PFSK-1 (cell line): Measurements from ENCODE around the gene ITGA8. TPM values are rescaled to one million over a fixed set of nuclear protein-coding genes. Genes with fewer than 3 reads are reported as not detected.

Experiments
- FOXP2 ChIP-seq: optimal IDR thresholded peaks from 2 replicates; pipeline ENCODE3; 2011; ENCODE audit warnings: borderline replicate concordance, control low read depth, inconsistent platforms; ENCODE audit not compliant: insufficient read depth; ENCODE audit errors: extremely low read length, extremely low read depth
- POLR2AphosphoS5 ChIP-seq: IDR thresholded peaks from 2 replicates; pipeline ENCODE4 v1.6.1; 2012; ENCODE audit warnings: low read depth, mild to moderate bottlenecking, control low read depth, low read length, moderate library complexity
- SIN3A ChIP-seq: IDR thresholded peaks from 2 replicates; pipeline ENCODE4 v1.6.1; 2012; ENCODE audit warnings: mild to moderate bottlenecking, low read length, moderate library complexity, borderline replicate concordance; ENCODE audit not compliant: insufficient read depth
- TAF1 ChIP-seq: IDR thresholded peaks from 2 replicates; pipeline ENCODE4 v1.6.1; 2012; ENCODE audit warnings: low read length, control low read depth, borderline replicate concordance; ENCODE audit not compliant: insufficient read depth
- polyA plus RNA-seq: library from polyadenylated mRNA; unstranded; fragments of >200 nt; gene quantifications from one replicate; pipeline ENCODE4 v1.2.1, GENCODE V29; 2012; ENCODE audit warnings: low read depth, missing spikeins; ENCODE audit not compliant: insufficient read length
- TF ChIP-seq, protein P1 (sequence below), 2 experiments: IDR thresholded peaks; 2 replicates each; pipeline versions ENCODE4 v1.6.1 to v1.8.0; 2011 to 2012; ENCODE audit warnings: low read depth in 2 of 2, low read length in 2 of 2, control low read depth in 1 of 2, inconsistent platforms in 1 of 2, mild to moderate bottlenecking in 1 of 2, moderate library complexity in 1 of 2; ENCODE audit not compliant: insufficient read depth in 1 of 2

Gene ITGA8
- polyA plus RNA-seq = 1.2 TPM

DNA sequence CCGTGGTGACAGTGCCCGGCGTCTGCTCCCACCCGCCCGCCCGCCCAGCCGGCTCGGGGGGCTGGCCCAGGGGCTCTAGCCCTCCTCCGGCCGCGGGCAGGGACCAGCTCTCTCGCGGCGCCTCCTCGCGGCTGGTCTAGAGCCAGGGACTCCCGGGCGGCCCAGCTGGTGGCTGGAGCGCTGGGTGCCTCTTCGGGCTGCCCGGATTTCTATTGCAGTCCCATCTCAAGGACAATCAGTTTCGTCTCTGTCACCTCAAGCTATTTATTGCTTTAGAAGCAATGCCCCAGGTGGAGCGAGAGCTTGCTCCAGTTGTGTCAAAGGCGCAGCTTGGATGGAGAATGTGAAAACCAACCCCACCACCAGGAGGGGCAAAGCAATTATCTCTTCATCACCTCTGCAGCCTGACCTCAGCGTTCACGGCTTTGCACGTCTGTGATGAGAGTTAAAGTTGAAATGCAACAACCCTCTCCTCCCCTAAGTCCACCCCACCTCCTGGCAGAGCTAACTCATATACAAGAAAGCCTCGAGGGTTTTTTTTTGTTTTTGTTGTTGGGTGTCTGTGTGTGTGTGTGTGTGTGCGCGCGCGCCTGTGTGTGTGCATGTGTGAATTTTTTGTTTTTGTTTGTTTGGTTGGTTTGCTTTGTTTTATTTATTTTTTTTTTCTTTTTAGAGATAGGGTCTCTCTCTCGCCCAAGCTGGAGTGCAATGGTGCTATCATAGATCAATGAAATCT lies at the start of gene ITGA8:
TSS of gene ITGA8 (minus strand) at position 24 of the 736 bp plus-strand sequence. CDS start 151 bp downstream, outside the sequence.
- no peak for TF ChIP-seq FOXP2

GRCh38 chr10:15764892-15765454 lies 45.3 kb upstream of the ITGA8 start:
- TF ChIP-seq TAF1 (no peak), FOXP2 (no peak), SIN3A (no peak), POLR2AphosphoS5 (no peak)
- TF ChIP-seq, protein P1, sequence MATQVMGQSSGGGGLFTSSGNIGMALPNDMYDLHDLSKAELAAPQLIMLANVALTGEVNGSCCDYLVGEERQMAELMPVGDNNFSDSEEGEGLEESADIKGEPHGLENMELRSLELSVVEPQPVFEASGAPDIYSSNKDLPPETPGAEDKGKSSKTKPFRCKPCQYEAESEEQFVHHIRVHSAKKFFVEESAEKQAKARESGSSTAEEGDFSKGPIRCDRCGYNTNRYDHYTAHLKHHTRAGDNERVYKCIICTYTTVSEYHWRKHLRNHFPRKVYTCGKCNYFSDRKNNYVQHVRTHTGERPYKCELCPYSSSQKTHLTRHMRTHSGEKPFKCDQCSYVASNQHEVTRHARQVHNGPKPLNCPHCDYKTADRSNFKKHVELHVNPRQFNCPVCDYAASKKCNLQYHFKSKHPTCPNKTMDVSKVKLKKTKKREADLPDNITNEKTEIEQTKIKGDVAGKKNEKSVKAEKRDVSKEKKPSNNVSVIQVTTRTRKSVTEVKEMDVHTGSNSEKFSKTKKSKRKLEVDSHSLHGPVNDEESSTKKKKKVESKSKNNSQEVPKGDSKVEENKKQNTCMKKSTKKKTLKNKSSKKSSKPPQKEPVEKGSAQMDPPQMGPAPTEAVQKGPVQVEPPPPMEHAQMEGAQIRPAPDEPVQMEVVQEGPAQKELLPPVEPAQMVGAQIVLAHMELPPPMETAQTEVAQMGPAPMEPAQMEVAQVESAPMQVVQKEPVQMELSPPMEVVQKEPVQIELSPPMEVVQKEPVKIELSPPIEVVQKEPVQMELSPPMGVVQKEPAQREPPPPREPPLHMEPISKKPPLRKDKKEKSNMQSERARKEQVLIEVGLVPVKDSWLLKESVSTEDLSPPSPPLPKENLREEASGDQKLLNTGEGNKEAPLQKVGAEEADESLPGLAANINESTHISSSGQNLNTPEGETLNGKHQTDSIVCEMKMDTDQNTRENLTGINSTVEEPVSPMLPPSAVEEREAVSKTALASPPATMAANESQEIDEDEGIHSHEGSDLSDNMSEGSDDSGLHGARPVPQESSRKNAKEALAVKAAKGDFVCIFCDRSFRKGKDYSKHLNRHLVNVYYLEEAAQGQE (IDR thresholded peaks at IDR 0.05; ENCODE audit: insufficient read depth in 1 of 2, low read depth in 2 of 2, low read length in 2 of 2) = no peak

DNA sequence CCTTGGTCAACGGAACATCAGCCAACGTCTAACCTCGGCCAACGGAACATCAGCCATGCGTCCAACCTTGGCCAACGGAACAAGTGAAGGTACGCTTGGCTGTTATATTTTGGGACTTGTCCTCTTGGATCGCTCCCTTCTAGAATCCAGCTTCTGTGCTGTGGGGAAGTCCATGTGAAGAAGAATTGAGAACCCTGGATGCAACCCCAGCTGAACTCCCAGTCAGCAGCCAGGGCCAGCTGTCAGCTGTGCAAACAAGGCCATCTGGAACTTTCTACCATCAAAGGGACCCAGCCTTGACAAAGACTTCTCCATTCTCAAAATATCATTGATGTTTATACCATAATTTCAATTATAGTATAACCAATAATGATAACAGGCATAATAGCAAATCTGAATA lies 43.3 kb upstream of the ITGA8 start:
- TF ChIP-seq FOXP2 (no peak), TAF1 (no peak), POLR2AphosphoS5 (no peak), SIN3A (no peak)
- TF ChIP-seq, protein P1 (IDR thresholded peaks at IDR 0.05; ENCODE audit: insufficient read depth in 1 of 2, low read depth in 2 of 2, low read length in 2 of 2) = no peak

DNA sequence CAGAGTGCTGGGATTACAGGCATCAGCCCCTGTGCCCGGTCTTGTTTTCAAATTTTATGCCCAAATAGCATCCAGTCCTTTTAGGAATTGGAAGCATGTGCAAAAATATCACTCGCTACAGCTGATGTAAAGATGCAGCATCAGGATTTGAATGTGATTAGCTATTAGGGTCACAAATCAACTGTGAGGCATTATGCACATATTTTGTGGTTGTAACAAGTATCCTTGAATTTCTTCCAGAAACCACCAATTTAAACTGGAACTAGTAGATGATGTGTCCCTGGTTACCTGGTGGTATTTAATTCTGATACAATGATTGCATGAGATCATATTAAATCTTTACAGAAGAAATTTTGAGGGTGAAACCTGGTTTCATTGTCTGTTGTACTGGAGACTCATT lies 41.0 kb upstream of the ITGA8 start:
- no peak for TF ChIP-seq TAF1
- no peak for TF ChIP-seq POLR2AphosphoS5
- no peak for TF ChIP-seq SIN3A
- no peak for TF ChIP-seq FOXP2
- TF ChIP-seq, protein P1 (IDR thresholded peaks at IDR 0.05; ENCODE audit: insufficient read depth in 1 of 2, low read depth in 2 of 2, low read length in 2 of 2) = no peak

DNA sequence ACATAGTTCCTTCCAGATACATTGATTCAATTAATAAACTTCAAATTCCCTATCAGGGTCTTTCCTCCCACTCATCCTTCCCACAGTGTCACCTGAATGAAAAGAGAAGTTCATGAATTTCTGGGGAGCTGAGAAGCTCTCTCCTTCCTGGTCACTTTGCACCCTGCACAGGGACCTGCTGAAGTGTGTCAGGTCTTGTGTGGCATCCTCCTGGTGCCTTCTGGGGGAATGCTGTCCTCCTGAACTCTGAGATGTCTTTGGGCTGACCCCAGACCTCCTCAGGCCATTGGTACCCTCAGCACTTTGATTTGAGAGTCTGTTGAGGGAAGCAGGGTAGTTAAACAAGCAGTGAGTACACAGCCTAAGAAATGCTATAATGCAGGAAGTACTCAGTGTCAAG lies 39.5 kb upstream of the ITGA8 start:
- no peak for TF ChIP-seq TAF1
- TF ChIP-seq FOXP2 = no peak
- no peak for TF ChIP-seq SIN3A
- TF ChIP-seq, protein P1 (IDR thresholded peaks at IDR 0.05; ENCODE audit: insufficient read depth in 1 of 2, low read depth in 2 of 2, low read length in 2 of 2) = no peak
- no peak for TF ChIP-seq POLR2AphosphoS5
